ENCODE measurements around the gene MED13L.

- no peak for TF ChIP-seq CTCF (IDR thresholded peaks at IDR 0.05)
- TF ChIP-seq POLR2AphosphoS5 (IDR thresholded peaks at IDR 0.05), result no peak
- no peak for TF ChIP-seq POLR2A (IDR thresholded peaks at IDR 0.05)
- TF ChIP-seq EP300 (IDR thresholded peaks at IDR 0.05), result no peak
Measured at GRCh38 chr12:116123451-116124258, 153.8 kb downstream of the MED13L start.
